AG04450 (cell line): Measurements from ENCODE around the gene ZNF267. TPM values are rescaled to one million over a fixed set of nuclear protein-coding genes. Genes with fewer than 3 reads are reported as not detected.
A peak's percentile ranks its signal among the peaks of the same experiment; 100 is the strongest.

ENCODE experiments used
- CTCF ChIA-PET: fragments of 300-600, 350-600 bp; formaldehyde crosslinking; extraction: SDS; loops from one replicate; lab custom pipeline; 2022; ENCODE audit warnings: antibody characterized with exemption, inconsistent platforms; lab: Charles Lee
- POLR2A ChIA-PET: fragments of 350-600 bp; formaldehyde crosslinking; extraction: SDS; loops from one replicate; lab custom pipeline; 2021; ENCODE audit warnings: antibody characterized with exemption, inconsistent platforms; lab: Yijun Ruan, JAX
- DNase-seq: peaks from one replicate; pipeline ENCODE4 v3.0.0-alpha.2; 2011; ENCODE audit warnings: low read depth, low spot score
- H3K27ac ChIP-seq: one replicate; pipeline ENCODE4 v1.5.1; 2012; ENCODE audit warnings: low read depth, low read length, control low read depth
- H3K27me3 ChIP-seq: one replicate; pipeline ENCODE4 v1.6.0; 2012; ENCODE audit warnings: low read length; ENCODE audit not compliant: control insufficient read depth, insufficient read depth
- H3K4me3 ChIP-seq: 2 replicates; pipeline ENCODE4 v1.5.1; 2011; ENCODE audit warnings: mild to moderate bottlenecking, low read depth, low read length, control low read depth
- H3K9me3 ChIP-seq: 2 replicates; pipeline ENCODE4 v1.5.1; 2012; ENCODE audit warnings: low read length; ENCODE audit not compliant: control insufficient read depth, insufficient read depth
- polyA plus RNA-seq: library from polyadenylated mRNA; depleted of rRNA; stranded (reverse); fragments of >200 nt; gene quantifications from 2 replicates; pipeline ENCODE4 v1.2.3, GENCODE V29; 2011
- TF ChIP-seq, protein P1 (sequence below): IDR thresholded peaks from 2 replicates; pipeline ENCODE4 v1.5.1; 2011; ENCODE audit warnings: low read depth, low read length, control low read depth, inconsistent platforms

ZNF267 gene
- polyA plus RNA-seq, 1 experiment: 6.8 TPM

DNA sequence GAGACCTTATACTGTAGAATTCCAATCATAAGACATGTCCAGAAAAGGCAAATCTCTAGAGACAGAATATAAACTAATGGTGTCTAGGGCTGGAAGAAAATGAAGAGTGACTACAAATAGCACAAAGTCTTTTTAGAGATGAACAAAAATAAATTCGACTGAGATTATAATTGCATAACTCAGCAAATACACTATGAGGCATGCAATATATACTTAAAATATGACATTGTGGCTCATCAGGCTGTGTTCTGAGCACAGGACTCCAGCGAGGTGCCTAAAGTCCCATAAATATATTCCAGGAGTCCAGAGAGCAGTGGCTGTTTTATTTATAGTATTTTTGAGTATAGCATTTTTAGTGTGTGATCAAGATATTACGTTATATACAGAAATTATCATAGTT is 13.1 kb upstream of the ZNF267 start:
- ChIA-PET POLR2A (no interaction called here), CTCF (no interaction called here)
- Histone ChIP-seq H3K9me3 (no peaks in the 10 kb centered on the region), H3K27ac (no peak overlapping the region), H3K4me3 (no peak overlapping the region), H3K27me3 (peaks cover 13% of the 10 kb centered on the region)
- TF ChIP-seq, protein P1, sequence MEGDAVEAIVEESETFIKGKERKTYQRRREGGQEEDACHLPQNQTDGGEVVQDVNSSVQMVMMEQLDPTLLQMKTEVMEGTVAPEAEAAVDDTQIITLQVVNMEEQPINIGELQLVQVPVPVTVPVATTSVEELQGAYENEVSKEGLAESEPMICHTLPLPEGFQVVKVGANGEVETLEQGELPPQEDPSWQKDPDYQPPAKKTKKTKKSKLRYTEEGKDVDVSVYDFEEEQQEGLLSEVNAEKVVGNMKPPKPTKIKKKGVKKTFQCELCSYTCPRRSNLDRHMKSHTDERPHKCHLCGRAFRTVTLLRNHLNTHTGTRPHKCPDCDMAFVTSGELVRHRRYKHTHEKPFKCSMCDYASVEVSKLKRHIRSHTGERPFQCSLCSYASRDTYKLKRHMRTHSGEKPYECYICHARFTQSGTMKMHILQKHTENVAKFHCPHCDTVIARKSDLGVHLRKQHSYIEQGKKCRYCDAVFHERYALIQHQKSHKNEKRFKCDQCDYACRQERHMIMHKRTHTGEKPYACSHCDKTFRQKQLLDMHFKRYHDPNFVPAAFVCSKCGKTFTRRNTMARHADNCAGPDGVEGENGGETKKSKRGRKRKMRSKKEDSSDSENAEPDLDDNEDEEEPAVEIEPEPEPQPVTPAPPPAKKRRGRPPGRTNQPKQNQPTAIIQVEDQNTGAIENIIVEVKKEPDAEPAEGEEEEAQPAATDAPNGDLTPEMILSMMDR: no peak
- no peak for DNase-seq

DNA sequence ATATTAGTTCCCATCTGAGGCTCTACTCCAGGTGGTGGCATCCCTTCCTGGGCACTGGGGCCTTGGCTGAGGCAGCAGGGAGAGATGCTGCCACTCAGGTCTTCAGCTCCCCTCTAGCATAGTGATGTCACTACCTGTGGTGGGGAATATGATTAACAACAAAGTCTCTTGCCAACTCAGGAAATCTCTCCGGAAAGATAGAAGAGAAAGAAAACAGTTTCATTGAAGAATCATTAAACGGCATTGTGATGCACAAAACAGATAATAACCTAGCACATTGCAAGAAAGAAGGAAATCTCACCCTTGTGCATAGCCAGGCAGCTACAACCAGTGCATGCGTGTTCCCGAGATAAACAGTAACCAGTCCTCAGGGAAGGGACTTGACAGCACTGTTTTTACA is 12.2 kb upstream of the ZNF267 start:
- no peak overlapping the region for H3K4me3 ChIP-seq
- CTCF ChIA-PET: interaction anchor here (0.6 kb wide), 1 partner anchor 129 kb away, joined by 3 read pairs; no protein-coding TSS in a partner anchor
- DNase-seq: no peak
- H3K27ac ChIP-seq: no peak overlapping the region
- H3K9me3 ChIP-seq: no peaks in the 10 kb centered on the region
- TF ChIP-seq, protein P1: no peak
- peaks cover 13% of the 10 kb centered on the region for H3K27me3 ChIP-seq
- POLR2A ChIA-PET: no interaction called here

DNA sequence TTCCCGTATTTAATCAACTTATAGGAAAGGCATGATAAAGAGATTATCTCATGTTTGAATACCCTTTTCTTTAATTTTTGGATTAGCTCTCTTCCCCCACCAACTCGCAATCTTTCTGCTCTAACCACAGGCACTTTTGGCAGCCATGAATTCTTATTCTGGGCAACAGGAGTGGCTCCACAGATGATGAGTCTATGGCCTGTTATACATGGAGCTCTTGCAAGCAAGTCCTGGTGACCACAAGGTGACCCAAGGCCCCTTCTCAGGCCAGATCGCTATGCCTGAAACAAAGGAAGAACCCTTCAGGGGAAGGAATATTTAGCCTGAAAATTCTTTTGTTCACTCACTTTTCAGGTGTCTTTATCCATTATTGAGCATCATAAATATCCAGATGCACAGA is 10.8 kb upstream of the ZNF267 start:
- POLR2A ChIA-PET: no interaction called here
- no peak overlapping the region for H3K4me3 ChIP-seq
- CTCF ChIA-PET: interaction anchor here (0.8 kb wide), 1 partner anchor 10 kb away, joined by 3 read pairs; no protein-coding TSS in a partner anchor
- H3K9me3 ChIP-seq: no peaks in the 10 kb centered on the region
- DNase-seq: no peak
- H3K27me3 ChIP-seq: peaks cover 13% of the 10 kb centered on the region
- H3K27ac ChIP-seq: no peak overlapping the region
- TF ChIP-seq, protein P1: no peak

DNA sequence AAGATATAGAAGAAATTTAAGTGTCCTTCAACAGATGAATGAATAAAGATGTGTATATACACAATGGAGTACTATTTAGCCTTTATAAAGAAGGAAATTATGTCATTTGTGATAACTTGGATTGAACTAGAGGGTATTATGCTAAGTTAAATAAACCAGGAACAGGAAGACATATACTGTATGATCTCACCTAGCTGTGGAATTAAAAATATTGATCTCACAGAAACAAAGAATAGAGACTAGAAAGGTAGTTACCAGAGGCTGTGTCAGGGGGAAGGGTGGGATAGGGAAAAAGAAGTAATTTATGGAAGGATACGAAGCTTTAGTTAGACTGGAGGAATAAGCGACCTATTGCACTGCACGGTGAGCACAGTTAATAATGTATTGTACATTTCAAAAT is 5.4 kb upstream of the ZNF267 start:
- H3K4me3 ChIP-seq: no peak overlapping the region
- no peak for DNase-seq
- POLR2A ChIA-PET: interaction anchor here (0.5 to 1.8 kb wide), 3 partner anchors 155 to 688 kb away, joined by 3 to 4 read pairs (median 4); a partner anchor contains a TSS
- H3K9me3 ChIP-seq: no peaks in the 10 kb centered on the region; the same call in 1 of the 2 replicates
- peaks cover 4% of the 10 kb centered on the region for H3K27me3 ChIP-seq
- CTCF ChIA-PET: interaction anchor here (0.6 to 2.3 kb wide), 35 partner anchors 9 to 915 kb away, joined by 3 to 39 read pairs (median 4); partner anchors contain the start of genes ARMC5, HSD3B7, PYCARD and PYDC1
- TF ChIP-seq, protein P1: no peak
- H3K27ac ChIP-seq: no peak overlapping the region

DNA sequence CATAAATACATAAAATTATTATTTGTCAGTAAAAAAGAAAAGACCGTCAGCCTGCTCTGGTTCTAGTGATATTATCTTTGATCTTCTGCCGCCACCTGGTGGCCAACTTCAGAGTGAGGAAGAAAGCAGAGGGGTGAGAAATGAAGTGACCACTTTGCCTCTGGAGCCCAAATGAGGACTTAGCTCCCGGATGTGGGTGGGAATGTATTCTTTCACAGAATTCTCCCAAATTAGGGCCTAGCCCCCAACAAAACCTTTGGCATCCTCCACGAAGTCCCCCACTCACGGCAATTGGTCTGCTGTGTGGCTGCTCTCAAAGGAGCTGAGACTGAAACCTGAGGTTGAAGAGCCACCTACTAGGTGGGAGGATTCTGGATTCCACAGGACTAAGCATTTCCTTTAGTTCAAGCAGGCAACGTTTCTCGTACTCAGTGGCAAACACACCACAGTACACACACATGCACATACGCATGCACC is 4.9 kb upstream of the ZNF267 start:
- Histone ChIP-seq H3K27ac (no peak overlapping the region), H3K4me3 (no peak overlapping the region)

More for the DNA sequence above, 4.9 kb upstream of the ZNF267 start:
- ChIA-PET CTCF (interaction anchor here (0.5 to 2.3 kb wide), 40 partner anchors 9 to 916 kb away, joined by 3 to 39 read pairs (median 4); partner anchors contain the start of genes ARMC5, HSD3B7, PYCARD and PYDC1), POLR2A (interaction anchor here (0.5 to 1.8 kb wide), 4 partner anchors 156 to 688 kb away, joined by 3 to 4 read pairs (median 4); partner anchors contain the start of gene PYCARD)
- H3K9me3 ChIP-seq: no peaks in the 10 kb centered on the region; the same call in 1 of the 2 replicates
- TF ChIP-seq, protein P1: peak; percentile 77
- DNase-seq: peak; percentile 26
- H3K27me3 ChIP-seq: peaks cover 2% of the 10 kb centered on the region
